Measurements from ENCODE around the gene TMEFF2.

Gene TMEFF2

GRCh38 chr2:192010073-192010472 lies 184.7 kb downstream of the TMEFF2 start:
- TF ChIP-seq MYC (IDR thresholded peaks at IDR 0.05; ENCODE audit: low read depth, low read length) (no peak), POLR2A (IDR thresholded peaks at IDR 0.05; ENCODE audit: extremely low read depth, insufficient read length) (no peak), MAX (IDR thresholded peaks at IDR 0.05; ENCODE audit: low read depth, low read length) (no peak)
- TF ChIP-seq, protein P1, sequence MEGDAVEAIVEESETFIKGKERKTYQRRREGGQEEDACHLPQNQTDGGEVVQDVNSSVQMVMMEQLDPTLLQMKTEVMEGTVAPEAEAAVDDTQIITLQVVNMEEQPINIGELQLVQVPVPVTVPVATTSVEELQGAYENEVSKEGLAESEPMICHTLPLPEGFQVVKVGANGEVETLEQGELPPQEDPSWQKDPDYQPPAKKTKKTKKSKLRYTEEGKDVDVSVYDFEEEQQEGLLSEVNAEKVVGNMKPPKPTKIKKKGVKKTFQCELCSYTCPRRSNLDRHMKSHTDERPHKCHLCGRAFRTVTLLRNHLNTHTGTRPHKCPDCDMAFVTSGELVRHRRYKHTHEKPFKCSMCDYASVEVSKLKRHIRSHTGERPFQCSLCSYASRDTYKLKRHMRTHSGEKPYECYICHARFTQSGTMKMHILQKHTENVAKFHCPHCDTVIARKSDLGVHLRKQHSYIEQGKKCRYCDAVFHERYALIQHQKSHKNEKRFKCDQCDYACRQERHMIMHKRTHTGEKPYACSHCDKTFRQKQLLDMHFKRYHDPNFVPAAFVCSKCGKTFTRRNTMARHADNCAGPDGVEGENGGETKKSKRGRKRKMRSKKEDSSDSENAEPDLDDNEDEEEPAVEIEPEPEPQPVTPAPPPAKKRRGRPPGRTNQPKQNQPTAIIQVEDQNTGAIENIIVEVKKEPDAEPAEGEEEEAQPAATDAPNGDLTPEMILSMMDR (IDR thresholded peaks at IDR 0.05; ENCODE audit: low read depth, low read length): no peak
- H3K4me3 ChIP-seq (ENCODE audit: low read depth, low read length): no peak overlapping the region
- no peak for DNase-seq (ENCODE audit: low read depth)

GRCh38 chr2:192007581-192008228 lies 187.0 kb downstream of the TMEFF2 start:
- DNase-seq (ENCODE audit: low read depth): no peak
- H3K4me3 ChIP-seq (ENCODE audit: low read depth, low read length): no peak overlapping the region

GRCh38 chr2:192005211-192005610 lies 189.5 kb downstream of the TMEFF2 start:
- no peak for TF ChIP-seq POLR2A (IDR thresholded peaks at IDR 0.05; ENCODE audit: extremely low read depth, insufficient read length)
- TF ChIP-seq MYC (IDR thresholded peaks at IDR 0.05; ENCODE audit: low read depth, low read length): no peak
- TF ChIP-seq MAX (IDR thresholded peaks at IDR 0.05; ENCODE audit: low read depth, low read length): no peak
- TF ChIP-seq, protein P1 (IDR thresholded peaks at IDR 0.05; ENCODE audit: low read depth, low read length): no peak
- no peak for DNase-seq (ENCODE audit: low read depth)
- no peak overlapping the region for H3K4me3 ChIP-seq (ENCODE audit: low read depth, low read length)

More at GRCh38 chr2:192007581-192008228, 187.0 kb downstream of the TMEFF2 start:
- TF ChIP-seq MAX (IDR thresholded peaks at IDR 0.05; ENCODE audit: low read depth, low read length) (no peak), POLR2A (IDR thresholded peaks at IDR 0.05; ENCODE audit: extremely low read depth, insufficient read length) (no peak), MYC (IDR thresholded peaks at IDR 0.05; ENCODE audit: low read depth, low read length) (no peak)
- TF ChIP-seq, protein P1 (IDR thresholded peaks at IDR 0.05; ENCODE audit: low read depth, low read length): no peak

DNA sequence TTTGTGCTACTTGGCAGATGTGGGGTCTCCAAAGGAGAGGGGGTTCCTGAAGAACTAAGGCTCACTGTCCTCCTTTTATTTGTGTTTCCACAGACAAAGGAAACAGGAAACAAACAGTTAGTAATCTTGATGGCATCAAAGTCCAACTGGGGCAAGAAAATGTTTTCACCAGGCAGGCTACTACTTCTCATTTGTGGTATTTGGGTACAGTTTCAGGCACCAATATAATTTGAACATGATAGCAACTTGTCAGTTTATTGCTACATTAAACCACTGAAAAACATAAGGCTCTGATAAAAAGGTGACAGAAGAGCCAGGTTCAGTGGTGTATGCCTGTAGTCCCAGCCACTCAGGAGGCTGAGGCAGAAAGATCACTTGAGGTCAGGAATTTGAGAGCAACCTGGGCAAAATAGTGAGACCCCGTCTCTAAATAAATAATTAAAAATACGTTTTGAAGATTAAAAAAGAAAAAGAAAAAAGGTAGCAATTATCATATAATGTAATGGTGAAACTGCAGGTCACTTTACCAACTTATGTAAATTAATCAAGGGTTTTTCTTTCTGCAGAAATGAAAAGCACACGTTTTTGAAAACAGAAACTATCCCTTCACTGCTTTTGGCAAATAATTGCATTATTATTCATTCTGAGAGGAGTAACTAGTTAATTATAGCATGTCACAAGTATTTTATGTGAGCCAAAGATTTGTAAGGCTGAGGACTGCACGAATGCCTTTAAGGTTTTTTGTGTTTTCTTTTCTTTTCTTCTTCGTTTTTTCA lies 190.4 kb downstream of the TMEFF2 start:
- DNase-seq (ENCODE audit: low read depth): no peak
- no peak overlapping the region for H3K4me3 ChIP-seq (ENCODE audit: low read depth, low read length)
- TF ChIP-seq MYC (IDR thresholded peaks at IDR 0.05; ENCODE audit: low read depth, low read length): no peak

GRCh38 chr2:192002418-192002817 lies 192.3 kb downstream of the TMEFF2 start:
- no peak for TF ChIP-seq POLR2A (IDR thresholded peaks at IDR 0.05; ENCODE audit: extremely low read depth, insufficient read length)
- no peak for TF ChIP-seq MAX (IDR thresholded peaks at IDR 0.05; ENCODE audit: low read depth, low read length)
- TF ChIP-seq MYC (IDR thresholded peaks at IDR 0.05; ENCODE audit: low read depth, low read length): no peak
- TF ChIP-seq, protein P1 (IDR thresholded peaks at IDR 0.05; ENCODE audit: low read depth, low read length): no peak
- DNase-seq (ENCODE audit: low read depth): no peak
- H3K4me3 ChIP-seq (ENCODE audit: low read depth, low read length): no peak overlapping the region

GRCh38 chr2:192000196-192000980 lies 194.3 kb downstream of the TMEFF2 start:
- DNase-seq (ENCODE audit: low read depth): no peak
- TF ChIP-seq, protein P1 (IDR thresholded peaks at IDR 0.05; ENCODE audit: low read depth, low read length): no peak
- H3K4me3 ChIP-seq (ENCODE audit: low read depth, low read length): no peak overlapping the region

Data from NB4 (cell line).